Small intestine (tissue), 16 donors: ENCODE data around the gene ADPGK. TPM values are rescaled to one million over a fixed set of nuclear protein-coding genes. Genes with fewer than 3 reads are reported as not detected.

Experiments used
- DNase-seq, 2 donors: peaks; one replicate each; pipeline versions ENCODE4 v3.0.0 to v3.0.0-alpha.2; 2013
- FAIRE-seq: peaks from 2 replicates; lab custom pipeline; 2012; peaks lifted over from hg19 to GRCh38; lab: Jason Lieb, UNC
- H3K27ac ChIP-seq, 3 donors: one replicate each; pipeline ENCODE4 v1.5.1; 2013; ENCODE audit warnings: low read length in 2 of 3, mild to moderate bottlenecking in 2 of 3, control low read depth in 1 of 3, inconsistent platforms in 1 of 3, low read depth in 1 of 3, moderate library complexity in 1 of 3
- H3K27me3 ChIP-seq, 3 donors: one replicate each; pipeline ENCODE4 v1.6.1; 2013; ENCODE audit warnings: low read length in 3 of 3, inconsistent platforms in 1 of 3; ENCODE audit not compliant: control insufficient read depth in 3 of 3, insufficient read depth in 3 of 3
- H3K36me3 ChIP-seq, 3 donors: one replicate each; pipeline ENCODE4 v1.6.1; 2013; ENCODE audit warnings: low read length in 3 of 3, inconsistent platforms in 1 of 3, low read depth in 1 of 3, mild to moderate bottlenecking in 1 of 3, moderate library complexity in 1 of 3; ENCODE audit not compliant: control insufficient read depth in 3 of 3, insufficient read depth in 2 of 3
- H3K4me1 ChIP-seq, 3 donors: one replicate each; pipeline ENCODE4 v1.6.1; 2013; ENCODE audit warnings: low read length in 2 of 3, inconsistent platforms in 1 of 3, low read depth in 1 of 3, mild to moderate bottlenecking in 1 of 3, moderate library complexity in 1 of 3; ENCODE audit not compliant: control insufficient read depth in 3 of 3, insufficient read depth in 2 of 3
- H3K4me3 ChIP-seq, 3 donors: one replicate each; pipeline ENCODE4 v1.5.1; 2013; ENCODE audit warnings: low read length in 3 of 3, control low read depth in 1 of 3, inconsistent platforms in 1 of 3, low read depth in 1 of 3, mild to moderate bottlenecking in 1 of 3, moderate library complexity in 1 of 3
- H3K9me3 ChIP-seq, 2 donors: one replicate each; pipeline ENCODE4 v1.6.1; 2013; ENCODE audit warnings: low read depth in 1 of 2, low read length in 1 of 2; ENCODE audit not compliant: control insufficient read depth in 2 of 2, insufficient read depth in 1 of 2
- WGBS, 3 donors: extraction: QIAGEN DNeasy Blood & Tissue Kit; methylation state at CpG; one replicate each; pipeline ENCODE4 v1.1.7; 2013; 5-methylcytosine and 5-hydroxymethylcytosine counted together
- long read RNA-seq, 10 donors: transcript quantifications; one replicate each; lab custom pipeline, GENCODE V29; 2026
- polyA plus RNA-seq, 4 donors: library from polyadenylated mRNA; stranded (reverse) in 3 of 4; unstranded in 1 of 4; fragments of 200-250 nt in 3 of 4; fragments of 120-200 nt in 1 of 4; gene quantifications; one replicate each; pipeline versions ENCODE4 v1.2.1 to v1.2.3, GENCODE V29; 2013
- donor health status: healthy with polysubstance abuse.
- donor health status: control.
- donor health status: control.
- donor health status: Bipolar disorder and iron deficiency.
- donor health status: healthy.

Gene ADPGK
- polyA plus RNA-seq, result 10 to 100 TPM; 18.1 to 48.0 (median 26.2) TPM
- long read RNA-seq, donor 1, result 0 reads
- long read RNA-seq, donor 2, result 0 reads
- long read RNA-seq, donor 3, transcript ADPGK-201 (7 exons, 2,557 nt), result major isoform, 6 of 6 reads
- long read RNA-seq, donor 3, partial matches to known transcripts, result 0 of 6 reads
- long read RNA-seq, donor 3, other reads (novel, unspliced or antisense), result 0 of 6 reads
- long read RNA-seq, donor 4, result 0 reads
- long read RNA-seq, donor 5, result 0 reads
- long read RNA-seq, donor 6, full-length matches to known transcripts, result 3 of 3 reads
- long read RNA-seq, donor 6, partial matches to known transcripts, result 0 of 3 reads
- long read RNA-seq, donor 6, other reads (novel, unspliced or antisense), result 0 of 3 reads
- long read RNA-seq, donor 7, partial matches to known transcripts, result 0 of 1 reads
- long read RNA-seq, donor 7, other reads (novel, unspliced or antisense), result 0 of 1 reads
- long read RNA-seq, donor 8, partial matches to known transcripts, result 0 of 2 reads
- long read RNA-seq, donor 8, other reads (novel, unspliced or antisense), result 0 of 2 reads
- long read RNA-seq, donor 9, partial matches to known transcripts, result 0 of 3 reads
- long read RNA-seq, donor 9, other reads (novel, unspliced or antisense), result 0 of 3 reads
- long read RNA-seq, donor 10, partial matches to known transcripts, result 0 of 2 reads
- long read RNA-seq, donor 10, other reads (novel, unspliced or antisense), result 0 of 2 reads

DNA sequence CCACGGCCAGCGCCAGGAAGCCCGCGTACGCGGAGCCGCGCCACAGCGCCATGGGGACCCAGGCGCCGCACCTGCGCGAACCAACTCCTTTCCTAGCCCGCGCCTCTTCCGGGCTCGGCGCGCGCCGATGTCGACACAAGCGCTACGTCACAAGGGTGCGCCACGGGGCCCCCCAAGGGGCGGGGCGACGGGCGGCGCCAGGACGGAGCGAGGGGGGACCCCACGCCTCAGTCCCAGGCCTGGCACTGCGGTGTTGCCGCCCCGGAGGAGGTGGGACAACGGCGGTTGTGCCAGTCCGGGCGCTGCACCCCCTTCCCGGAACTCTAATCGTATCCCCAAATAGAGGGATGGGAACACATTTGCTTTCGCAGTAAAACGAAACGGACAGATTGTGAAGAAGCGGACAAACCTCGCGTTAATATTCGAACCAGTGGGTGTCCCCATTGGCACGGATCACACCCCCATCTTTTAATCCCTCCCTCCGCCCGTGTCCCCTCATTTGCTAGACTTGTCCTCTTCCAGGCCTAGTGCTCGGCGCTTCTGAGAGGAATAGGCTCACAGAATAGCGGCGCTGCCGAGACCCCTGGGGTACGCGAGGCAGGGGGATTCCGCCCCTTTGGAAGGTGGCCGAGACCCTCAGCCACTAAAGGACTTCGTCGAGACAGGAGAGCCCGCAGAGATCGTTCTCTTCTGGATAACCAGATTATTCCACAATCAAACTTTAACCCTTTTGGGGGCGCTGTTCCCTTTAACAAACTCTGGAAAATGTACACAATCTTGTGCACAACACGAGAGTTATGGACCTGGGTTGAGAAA is at the start of gene ADPGK:
ADPGK (minus strand) TSS at position 119 of the 816 bp plus-strand sequence; CDS start at position 52, 67 bp downstream.
- FAIRE-seq (no peak), DNase-seq (peak; percentile 92 to 99)
- peak within 1 kb of the TSS; percentile 83 to 94 (median 89) for H3K27ac ChIP-seq
- no peaks in the 10 kb centered on the region for H3K27me3 ChIP-seq
- peak within 1 kb of the TSS; percentile 82 to 91 (median 84) for H3K4me3 ChIP-seq
- H3K9me3 ChIP-seq, result no peaks in the 10 kb centered on the region
- H3K36me3 ChIP-seq, result peaks cover 0 to 2% (median 0%) of the 10 kb centered on the region in 3 donors
- WGBS, 3 donors, result 0% methylated on average over 57 to 68 of the region's 68 CpGs
- H3K4me1 ChIP-seq, result peaks cover 8 to 18% (median 12%) of the 10 kb centered on the region in 3 donors

DNA sequence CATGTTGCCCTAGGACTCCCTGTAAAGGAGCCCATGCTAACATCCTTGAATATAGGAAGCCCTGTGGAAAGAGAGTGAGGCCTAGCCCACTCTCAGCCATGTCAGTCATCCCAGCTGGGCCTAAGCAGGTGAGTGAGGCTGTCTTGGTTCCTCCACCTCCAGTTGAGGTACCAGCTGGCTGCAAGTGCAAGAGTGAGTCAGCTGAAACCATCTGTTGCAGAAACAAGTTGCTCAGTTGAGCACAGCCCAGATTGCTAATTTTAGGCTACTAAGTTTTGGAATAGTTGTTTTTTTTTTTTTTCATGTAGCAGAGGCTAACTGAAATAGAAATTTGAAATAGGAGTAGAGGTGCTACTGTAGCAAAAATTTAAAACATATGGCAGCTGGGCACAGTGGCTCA is 43.7 kb upstream of the ADPGK start:
- DNase-seq (no peak), FAIRE-seq (no peak)
- Histone ChIP-seq H3K36me3 (no peaks in the 10 kb centered on the region), H3K9me3 (peaks cover 0 to 3% of the 10 kb centered on the region in 2 donors), H3K27me3 (no peaks in the 10 kb centered on the region), H3K4me3 (no peak overlapping the region), H3K27ac (no peak overlapping the region), H3K4me1 (peaks cover 0 to 1% (median 0%) of the 10 kb centered on the region in 3 donors)

DNA sequence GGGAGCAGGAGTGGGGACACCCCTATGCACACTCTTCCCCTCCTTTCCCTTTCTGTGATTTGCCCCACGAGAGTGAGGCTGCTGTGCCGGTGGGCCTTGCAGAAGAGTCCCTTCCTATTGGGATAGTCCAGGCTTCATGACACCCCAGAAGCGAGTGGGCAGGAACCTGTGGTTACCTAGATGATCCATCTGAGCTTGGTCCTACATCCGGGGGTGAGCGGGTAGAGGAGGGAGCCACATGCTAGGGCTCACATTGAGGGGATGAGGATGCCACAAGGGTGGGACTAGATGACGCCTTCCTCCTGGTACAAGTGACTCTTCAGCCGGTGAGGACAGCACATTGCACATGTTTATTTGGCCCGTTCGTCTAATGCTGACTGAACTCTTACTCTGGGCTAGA is 43.1 kb upstream of the ADPGK start:
- Histone ChIP-seq H3K27ac (no peak overlapping the region), H3K9me3 (peaks cover 0 to 6% of the 10 kb centered on the region in 2 donors), H3K4me3 (no peak overlapping the region), H3K36me3 (no peaks in the 10 kb centered on the region), H3K27me3 (no peaks in the 10 kb centered on the region), H3K4me1 (no peaks in the 10 kb centered on the region)
- DNase-seq (no peak), FAIRE-seq (no peak)
- 92 to 95% (median 93%) methylated on average over 9 of the region's 9 CpGs for WGBS, 3 donors

DNA sequence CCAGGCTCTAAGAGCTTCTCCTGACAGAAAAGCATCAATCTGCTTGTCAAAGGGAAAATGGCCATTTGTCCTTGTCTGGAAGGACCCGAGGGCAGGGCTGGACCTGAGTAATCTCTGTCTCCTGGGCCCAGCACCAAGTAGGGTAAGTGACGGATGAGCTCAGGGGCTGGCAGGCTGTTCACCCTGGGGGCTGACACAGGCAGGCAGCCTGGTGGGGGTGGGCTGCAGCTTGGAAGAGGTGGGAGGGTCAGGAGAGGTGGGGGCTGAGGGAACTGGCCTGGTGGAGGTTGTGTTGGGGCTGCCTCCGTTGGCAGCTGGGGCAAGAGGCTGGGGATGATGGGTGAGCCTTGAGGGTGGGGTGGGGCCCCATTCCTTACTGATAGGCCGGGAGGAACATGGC is 42.3 kb upstream of the ADPGK start:
- Histone ChIP-seq H3K9me3 (peaks cover 0 to 6% of the 10 kb centered on the region in 2 donors), H3K27me3 (no peaks in the 10 kb centered on the region), H3K4me3 (no peak overlapping the region), H3K27ac (no peak overlapping the region), H3K4me1 (no peaks in the 10 kb centered on the region), H3K36me3 (no peaks in the 10 kb centered on the region)
- WGBS, 3 donors, result 61 to 79% (median 73%) methylated on average over 4 of the region's 4 CpGs
- DNase-seq, result no peak
- no peak for FAIRE-seq

DNA sequence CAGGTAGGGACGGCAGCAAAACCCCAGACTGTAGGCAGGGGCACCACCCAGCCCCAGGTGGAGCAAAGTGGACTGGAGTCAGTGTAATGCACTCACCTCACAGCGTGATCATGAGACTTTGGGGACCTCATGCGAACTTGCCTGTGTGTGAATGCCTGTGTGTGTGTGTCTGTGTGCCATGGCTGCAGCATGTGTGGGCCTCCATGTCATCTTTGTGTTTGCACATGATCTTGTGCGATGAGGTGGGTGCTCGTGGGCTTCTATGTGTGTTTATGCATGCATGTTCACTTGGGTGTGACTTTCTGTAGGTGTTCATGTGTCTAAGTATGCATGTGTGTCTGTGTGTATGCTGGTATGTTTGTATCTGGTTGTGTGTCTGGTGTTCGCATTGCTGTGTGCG is 41.2 kb upstream of the ADPGK start:
- H3K36me3 ChIP-seq, result no peaks in the 10 kb centered on the region
- no peak for DNase-seq
- H3K27me3 ChIP-seq, result no peaks in the 10 kb centered on the region
- no peak overlapping the region for H3K27ac ChIP-seq
- H3K4me3 ChIP-seq, result no peak overlapping the region
- FAIRE-seq, result no peak
- WGBS, 3 donors, result 85 to 90% (median 86%) methylated on average over 7 of the region's 7 CpGs
- no peaks in the 10 kb centered on the region for H3K4me1 ChIP-seq
- H3K9me3 ChIP-seq, result peaks cover 0 to 6% of the 10 kb centered on the region in 2 donors

DNA sequence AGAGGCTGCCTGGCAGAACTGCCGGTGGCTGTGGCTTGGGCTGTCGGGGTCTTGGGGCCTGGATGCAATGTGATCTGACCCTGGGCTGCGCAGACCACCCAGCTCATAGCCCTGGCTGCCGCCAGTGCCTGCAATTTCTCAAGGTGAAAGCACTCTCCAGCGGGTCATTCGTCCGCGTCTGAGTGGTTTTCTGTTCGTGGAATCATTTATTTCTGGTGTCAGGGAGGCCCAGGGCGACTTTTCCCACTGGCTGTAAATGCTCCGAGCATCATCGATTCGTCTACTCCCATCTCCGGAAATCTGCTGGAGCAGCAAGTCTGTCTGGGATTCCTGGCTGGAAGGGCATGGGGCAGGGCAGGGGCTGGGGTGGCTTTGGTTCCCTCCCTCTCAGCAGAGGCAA is 40.6 kb upstream of the ADPGK start:
- no peak overlapping the region for H3K27ac ChIP-seq
- peaks cover 0 to 6% of the 10 kb centered on the region in 2 donors for H3K9me3 ChIP-seq
- H3K27me3 ChIP-seq, result no peaks in the 10 kb centered on the region
- no peak overlapping the region for H3K4me3 ChIP-seq
- DNase-seq, result no peak
- no peak for FAIRE-seq
- H3K36me3 ChIP-seq, result no peaks in the 10 kb centered on the region
- WGBS, 3 donors, result 80 to 82% (median 82%) methylated on average over 14 of the region's 14 CpGs
- no peaks in the 10 kb centered on the region for H3K4me1 ChIP-seq

DNA sequence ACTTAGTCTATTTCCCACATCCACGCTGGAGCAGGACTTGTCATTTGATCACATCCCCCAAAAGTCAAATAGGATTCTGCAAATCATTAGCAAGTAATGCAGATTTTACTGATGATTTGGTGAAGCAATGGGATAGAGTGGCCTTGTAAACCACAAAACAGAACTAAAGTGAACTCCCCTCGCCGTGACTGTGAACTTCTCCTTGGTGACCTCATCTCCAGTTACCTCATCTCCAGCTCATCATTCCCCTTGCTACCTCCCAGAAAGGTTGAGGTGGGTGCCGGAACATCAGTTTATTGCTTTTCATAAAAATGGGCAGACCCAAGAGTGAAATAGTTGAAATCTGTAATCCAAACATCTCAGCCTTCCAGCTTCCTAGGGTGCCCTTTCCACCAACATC is 36.7 kb upstream of the ADPGK start:
- no peaks in the 10 kb centered on the region for H3K4me1 ChIP-seq
- FAIRE-seq, result no peak
- peaks cover 0 to 6% of the 10 kb centered on the region in 2 donors for H3K9me3 ChIP-seq
- H3K4me3 ChIP-seq, result no peak overlapping the region
- H3K27me3 ChIP-seq, result no peaks in the 10 kb centered on the region
- DNase-seq, result no peak
- no peak overlapping the region for H3K27ac ChIP-seq
- WGBS, 3 donors, result 73 to 82% (median 74%) methylated on average over 4 of the region's 4 CpGs
- H3K36me3 ChIP-seq, result no peaks in the 10 kb centered on the region

DNA sequence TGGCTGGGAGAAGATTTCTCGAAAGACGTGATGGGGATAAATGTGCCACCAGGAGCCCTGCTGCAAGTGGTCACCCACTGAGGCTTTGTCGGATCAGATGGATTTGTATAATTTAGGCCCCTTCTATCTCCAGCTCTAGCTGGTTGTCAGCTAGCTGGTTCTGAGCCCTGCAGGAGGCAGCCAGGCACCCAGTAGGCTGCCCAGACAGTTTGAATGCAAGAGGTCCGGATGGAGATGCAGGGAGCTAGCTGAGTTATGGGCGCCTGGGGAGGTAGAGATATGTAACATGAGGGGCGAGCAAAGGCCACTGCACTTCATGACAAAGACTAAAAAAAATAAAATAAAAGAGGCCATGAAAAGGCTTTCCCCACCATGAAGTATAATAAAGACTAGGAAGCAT is 35.1 kb upstream of the ADPGK start:
- Histone ChIP-seq H3K9me3 (peaks cover 0 to 6% of the 10 kb centered on the region in 2 donors), H3K27ac (no peak overlapping the region), H3K36me3 (no peaks in the 10 kb centered on the region), H3K27me3 (no peaks in the 10 kb centered on the region), H3K4me1 (no peaks in the 10 kb centered on the region), H3K4me3 (no peak overlapping the region)
- FAIRE-seq, result no peak
- 87 to 90% (median 88%) methylated on average over 6 of the region's 6 CpGs for WGBS, 3 donors
- no peak for DNase-seq
